ENCODE measurements around the gene ENPP1.

The ENPP1 gene

GRCh38 chr6:131917763-131918649 is 110.2 kb downstream of the ENPP1 start:
- DNase-seq: no peak

- DNase-seq: no peak
These were observed 111.0 kb downstream of the ENPP1 start for GRCh38 chr6:131918650-131919355.

- DNase-seq: no peak
These were observed 112.8 kb downstream of the ENPP1 start for GRCh38 chr6:131920656-131921055.

DNA sequence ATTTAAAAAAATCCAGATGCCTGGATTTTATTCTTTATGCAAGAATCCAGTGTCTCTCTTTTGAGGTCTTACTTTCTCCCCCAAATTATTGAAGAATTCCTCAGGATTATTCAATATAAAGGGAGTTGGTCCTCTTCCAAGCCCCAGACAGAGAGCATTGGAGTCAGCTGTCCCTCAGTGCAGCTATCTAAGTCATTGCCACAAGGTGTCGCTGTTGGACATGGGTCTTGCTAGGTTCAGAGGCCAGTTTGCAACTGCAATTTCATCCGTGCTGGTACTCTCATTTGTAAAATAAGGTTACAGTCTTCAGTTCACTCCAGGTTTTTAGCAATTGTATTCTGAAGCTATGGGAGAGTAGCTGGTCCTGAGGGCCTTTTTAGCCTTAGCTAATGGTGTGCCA is 115.5 kb downstream of the ENPP1 start:
- DNase-seq: no peak

DNA sequence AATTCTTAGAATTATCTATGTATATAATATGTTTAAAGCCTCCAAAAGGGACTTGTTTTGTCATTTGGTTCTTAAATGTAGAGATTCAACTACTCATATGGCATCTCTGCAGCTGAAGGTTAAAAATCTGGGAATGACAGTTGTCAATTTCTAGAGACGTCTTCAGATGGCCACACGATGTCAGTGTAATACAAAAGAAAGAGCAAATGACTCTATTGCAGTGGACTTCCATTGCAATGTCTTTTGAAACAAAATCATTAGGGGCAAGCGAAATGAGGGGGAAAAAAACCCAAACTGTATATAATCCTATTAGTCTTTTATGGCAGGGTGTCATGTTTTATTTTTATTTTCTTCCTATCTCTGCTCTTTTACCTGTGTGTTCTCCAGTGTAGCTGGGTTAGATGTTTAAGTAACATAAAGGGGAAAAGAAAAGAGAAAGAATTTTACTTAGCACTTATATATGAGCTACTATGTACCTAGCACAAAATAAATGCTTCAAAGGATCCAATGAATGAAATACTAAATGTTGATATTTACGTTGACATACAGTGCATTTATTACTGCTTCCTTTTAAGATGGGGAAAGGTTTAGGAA is 117.2 kb downstream of the ENPP1 start:
- no peak for DNase-seq

- DNase-seq: no peak
These were observed 121.4 kb downstream of the ENPP1 start for GRCh38 chr6:131929264-131929663.

DNA sequence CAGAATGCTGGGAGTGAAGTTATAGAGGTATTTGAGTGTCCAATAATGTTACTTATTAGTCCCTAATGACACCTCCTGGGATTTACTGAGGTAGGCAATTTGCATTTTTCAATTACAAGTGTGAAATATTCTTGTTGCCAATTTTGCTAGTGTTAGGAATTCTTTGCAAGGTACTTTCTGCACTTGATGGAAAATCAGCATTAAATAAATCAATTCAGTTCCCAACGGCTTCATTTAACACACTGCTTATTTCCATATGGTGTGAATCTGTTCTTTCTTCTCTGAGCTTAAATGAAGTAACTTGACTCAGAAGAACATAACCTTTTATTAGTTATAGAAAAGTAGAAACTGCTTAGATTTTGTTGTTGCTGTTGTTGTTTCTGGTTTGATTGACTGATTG is 122.2 kb downstream of the ENPP1 start:
- no peak for DNase-seq

- no peak for DNase-seq
These were observed 123.4 kb downstream of the ENPP1 start for GRCh38 chr6:131931063-131931750.

DNA sequence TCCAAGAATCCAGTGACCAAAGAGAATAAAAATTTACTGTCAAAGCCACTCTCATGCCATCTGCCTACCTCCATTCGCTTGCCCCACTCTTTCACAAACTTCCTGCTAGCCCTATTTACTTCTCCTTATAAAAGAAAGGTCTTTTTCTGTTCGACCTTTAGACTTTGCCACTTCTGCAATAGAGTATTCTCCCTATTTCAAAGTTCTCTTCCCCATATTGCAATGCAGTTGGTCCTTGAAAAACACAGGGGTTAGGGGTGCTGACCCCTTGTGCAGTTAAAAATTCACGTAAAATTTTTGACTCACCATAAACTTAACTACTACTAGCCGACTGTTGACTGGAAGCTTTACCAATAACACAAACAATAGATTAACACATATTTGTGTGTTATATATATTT is 128.3 kb downstream of the ENPP1 start:
- DNase-seq: no peak

- no peak for DNase-seq
These were observed 129.4 kb downstream of the ENPP1 start for GRCh38 chr6:131937226-131937625.

DNA sequence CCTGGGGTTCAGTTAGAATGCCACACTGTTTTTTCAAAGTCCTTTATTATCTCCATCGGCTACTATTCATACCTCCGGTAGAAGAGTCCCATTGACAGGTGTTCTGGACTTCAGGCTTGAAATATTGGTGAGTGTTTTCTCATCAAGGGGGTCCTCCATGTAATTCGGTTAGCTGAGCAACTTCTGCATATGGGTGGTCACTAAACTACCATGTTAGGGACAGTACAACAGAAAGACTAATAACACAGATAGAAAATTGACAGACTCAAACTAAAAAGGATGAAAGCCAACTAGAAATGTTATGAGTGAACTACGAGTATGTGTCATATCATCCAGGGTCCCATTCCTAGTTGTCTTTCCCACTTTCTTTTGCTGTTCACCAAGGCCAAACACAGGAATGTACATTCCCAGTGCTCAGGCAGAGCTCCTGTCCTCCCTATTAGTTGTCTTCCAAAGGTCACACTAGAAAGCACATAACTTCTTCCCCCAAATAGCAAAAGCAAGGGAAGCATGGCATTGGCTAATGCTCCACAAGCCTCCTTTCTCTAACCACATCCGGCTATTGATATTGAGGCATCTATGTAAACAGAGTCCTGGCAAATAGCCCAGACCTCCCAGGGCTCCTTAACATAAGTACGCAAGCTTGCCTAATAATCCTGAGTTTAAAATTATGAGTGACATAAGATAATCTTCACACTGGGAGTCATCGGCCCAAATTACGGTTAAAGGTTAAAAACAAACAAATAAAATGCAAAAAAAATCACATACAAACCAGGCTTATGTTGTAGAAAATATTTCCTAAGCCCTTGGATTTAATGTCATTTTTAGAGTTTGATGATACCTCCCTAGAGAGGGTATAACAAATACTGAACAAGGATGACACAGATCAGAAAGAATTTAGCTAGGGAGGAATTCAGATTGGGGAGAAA is 130.1 kb downstream of the ENPP1 start:
- DNase-seq: no peak

Measured in bone marrow (tissue), 2 donors.